NCI-H1694 (cell line): Measurements from ENCODE around the gene SETD3.

Experiments used
- DNase-seq: peaks from one replicate; lab custom pipeline; 2025; lab: John Stamatoyannopoulos, UW

SETD3 gene

GRCh38 chr14:99423434-99423833, 57.2 kb downstream of the SETD3 start:
- DNase-seq: no peak

GRCh38 chr14:99422228-99423010, 58.2 kb downstream of the SETD3 start:
- no peak for DNase-seq

GRCh38 chr14:99420711-99421110, 59.9 kb downstream of the SETD3 start:
- no peak for DNase-seq

GRCh38 chr14:99419905-99420304, 60.8 kb downstream of the SETD3 start:
- no peak for DNase-seq

GRCh38 chr14:99418242-99418641, 62.4 kb downstream of the SETD3 start:
- DNase-seq: no peak

GRCh38 chr14:99416909-99417308, 63.8 kb downstream of the SETD3 start:
- DNase-seq: no peak

GRCh38 chr14:99415496-99416281, 65.0 kb downstream of the SETD3 start:
- DNase-seq: peak; percentile 98

GRCh38 chr14:99413911-99414310, 66.7 kb downstream of the SETD3 start:
- no peak for DNase-seq

GRCh38 chr14:99413172-99413571, 67.5 kb downstream of the SETD3 start:
- DNase-seq: no peak

- DNase-seq: no peak
These were observed 68.3 kb downstream of the SETD3 start for GRCh38 chr14:99412117-99413061.

- no peak for DNase-seq
These were observed 70.6 kb downstream of the SETD3 start for GRCh38 chr14:99410019-99410418.

- no peak for DNase-seq
These were observed 71.7 kb downstream of the SETD3 start for GRCh38 chr14:99408971-99409289.

GRCh38 chr14:99408286-99408970, 72.2 kb downstream of the SETD3 start:
- no peak for DNase-seq

- DNase-seq: no peak
These were observed 73.2 kb downstream of the SETD3 start for GRCh38 chr14:99407416-99407815.

- DNase-seq: no peak
These were observed 77.7 kb downstream of the SETD3 start for GRCh38 chr14:99402950-99403349.

- no peak for DNase-seq
These were observed 78.4 kb downstream of the SETD3 start for GRCh38 chr14:99402285-99402648.

GRCh38 chr14:99401621-99402284, 78.9 kb downstream of the SETD3 start:
- DNase-seq: no peak

- DNase-seq: no peak
These were observed 79.4 kb downstream of the SETD3 start for GRCh38 chr14:99401211-99401610.

GRCh38 chr14:99397698-99398097, 83.0 kb downstream of the SETD3 start:
- no peak for DNase-seq

- peak; percentile 80 for DNase-seq
These were observed 84.6 kb downstream of the SETD3 start for GRCh38 chr14:99395909-99396530.
